HL-60 (cell line): ENCODE measurements around the gene IGF2R.

ENCODE experiments used
- CTCF ChIP-seq: IDR thresholded peaks from one replicate; pipeline ENCODE4 v1.5.1; 2011; ENCODE audit warnings: low read length, control low read depth, inconsistent platforms; ENCODE audit not compliant: insufficient read depth
- GABPA ChIP-seq: IDR thresholded peaks from 2 replicates; pipeline ENCODE4 v1.6.1; 2012; ENCODE audit warnings: low read depth
- POLR2AphosphoS5 ChIP-seq: IDR thresholded peaks from 2 replicates; pipeline ENCODE4 v1.6.1; 2012; ENCODE audit warnings: low read depth
- REST ChIP-seq: IDR thresholded peaks from 2 replicates; pipeline ENCODE4 v1.6.1; 2012; ENCODE audit warnings: low read depth; ENCODE audit not compliant: insufficient replicate concordance
- SPI1 ChIP-seq: IDR thresholded peaks from 2 replicates; pipeline ENCODE4 v1.6.1; 2012; ENCODE audit warnings: low read depth, mild to moderate bottlenecking, borderline replicate concordance

DNA sequence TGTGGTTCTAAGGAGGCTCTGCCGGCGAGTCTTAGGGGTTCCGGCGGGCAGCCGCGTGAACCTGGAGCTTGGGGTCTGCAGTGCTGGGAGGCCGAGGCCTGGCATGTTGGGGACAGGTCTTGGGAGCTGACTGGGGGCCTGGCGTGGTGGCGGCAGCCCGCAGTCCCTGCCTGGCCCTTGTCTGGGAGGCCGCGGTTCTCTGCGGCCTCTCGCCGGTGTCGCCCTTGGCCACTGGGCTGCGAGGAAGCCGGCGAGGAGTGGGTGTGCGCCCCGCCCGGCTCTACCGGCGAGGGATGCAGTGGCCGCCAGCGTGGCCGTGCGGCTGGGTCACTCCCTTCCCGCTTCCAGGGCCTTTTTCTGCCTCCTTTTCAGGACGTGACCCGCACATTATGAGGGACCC, 36.3 kb downstream of the IGF2R start:
- no peak for TF ChIP-seq CTCF
- no peak for TF ChIP-seq REST
- TF ChIP-seq POLR2AphosphoS5 = no peak
- TF ChIP-seq SPI1 = no peak
- TF ChIP-seq GABPA = no peak
